Upper lobe of right lung (tissue), 1 donor: ENCODE data around the gene NOL3. TPM values are rescaled to one million over a fixed set of nuclear protein-coding genes. Genes with fewer than 3 reads are reported as not detected.
A peak's percentile ranks its signal among the peaks of the same experiment; 100 is the strongest.

Experiments
- ATAC-seq: fragments of 200-7000 bp; cut with Tn5 transposase; one replicate; pipeline ENCODE4 v1.9.1; 2020; ENCODE audit warnings: mild to moderate bottlenecking, moderate library complexity
- DNase-seq: peaks from one replicate; pipeline ENCODE4 v3.0.0-alpha.2; 2020
- H3K27ac ChIP-seq: fragments of 200-600 bp; one replicate; pipeline ENCODE4 v1.8.0; 2022
- H3K27me3 ChIP-seq: fragments of 200-600 bp; one replicate; pipeline ENCODE4 v1.8.0; 2022; ENCODE audit warnings: mild to moderate bottlenecking
- H3K36me3 ChIP-seq: fragments of 200-600 bp; one replicate; pipeline ENCODE4 v1.8.0; 2022
- H3K4me1 ChIP-seq: fragments of 200-600 bp; one replicate; pipeline ENCODE4 v1.8.0; 2022
- H3K4me3 ChIP-seq: fragments of 200-600 bp; one replicate; pipeline ENCODE4 v1.8.0; 2022; ENCODE audit warnings: mild to moderate bottlenecking
- H3K9me3 ChIP-seq: fragments of 200-600 bp; one replicate; pipeline ENCODE4 v1.8.0; 2022
- CTCF ChIP-seq: fragments of 200-600 bp; IDR thresholded peaks from one replicate; pipeline ENCODE4 v1.8.0; 2022; ENCODE audit warnings: antibody characterized with exemption
- intact Hi-C: fragments of 100-400 bp; cut with DNase I; formaldehyde crosslinking; loops from one replicate; pipeline ENCODE4 v1.11.0; 2022
- microRNA-seq: library from miRNA; unstranded; fragments of <30 nt; microRNA quantifications from one replicate; pipeline ENCODE4 v1.2.0, GENCODE V29; 2020; ENCODE audit warnings: borderline microRNAs expressed
- total RNA-seq: library from RNA; stranded (reverse); fragmentation: NEBNext Ultra II Directional; extraction: Animal tissue kit (Norgen Biotek cat#: 25700); gene quantifications from one replicate; pipeline ENCODE4 v1.2.1, GENCODE V29; 2021
- donor health status: DM: no; HTN: yes; CAD: no; lungs with severe emphysema.

NOL3 gene
- total RNA-seq, 1 donor from 2014 or later, result 59.7 TPM

DNA sequence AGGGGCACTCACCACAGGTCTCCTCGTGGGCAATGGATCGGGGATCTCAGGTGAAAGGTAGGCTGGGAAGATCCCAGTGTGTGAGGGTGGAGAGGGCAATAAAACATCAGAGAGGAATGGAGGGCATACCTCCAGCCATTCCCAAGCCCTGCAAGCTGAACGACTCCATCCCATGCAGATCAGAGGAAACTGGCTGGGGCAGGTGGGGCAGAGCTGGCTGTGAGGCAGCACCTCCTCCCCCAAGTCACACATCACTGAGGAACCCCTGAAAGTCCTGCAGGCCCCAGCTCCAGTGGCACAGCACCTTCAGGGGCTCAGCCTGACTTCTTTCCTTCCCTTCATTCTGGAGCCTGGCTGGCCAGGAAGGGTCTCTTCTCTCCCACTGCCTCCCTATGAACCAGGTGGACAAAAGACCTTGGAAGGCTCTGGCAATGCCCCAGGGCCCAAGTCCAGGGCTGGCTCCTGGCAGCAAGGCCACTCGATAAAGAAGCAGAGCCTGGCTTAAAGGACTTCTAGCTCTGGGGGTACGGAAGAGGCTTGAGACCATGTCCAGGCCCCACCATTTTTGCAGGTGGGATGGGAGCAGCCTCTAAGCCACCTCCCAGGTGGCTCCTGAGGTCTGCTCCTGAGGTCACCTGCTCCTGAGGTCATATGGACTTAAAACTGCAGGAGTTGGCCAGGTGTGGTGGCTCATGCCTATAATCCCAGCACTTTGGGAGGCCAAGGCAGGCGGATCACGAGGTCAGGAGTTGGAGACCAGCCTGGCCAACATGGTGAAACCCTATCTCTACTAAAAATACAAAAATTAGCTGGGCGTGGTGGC is 43.1 kb downstream of the NOL3 start:
- ATAC-seq (no peak), DNase-seq (no peak)
- H3K36me3 ChIP-seq, result no peaks in the 10 kb centered on the region
- H3K9me3 ChIP-seq, result no peaks in the 10 kb centered on the region
- H3K4me1 ChIP-seq, result peaks cover 21% of the 10 kb centered on the region
- no peak for TF ChIP-seq CTCF
- H3K27ac ChIP-seq, result no peak overlapping the region
- intact Hi-C loops, result no loop called here
- H3K4me3 ChIP-seq, result no peak overlapping the region
- no peaks in the 10 kb centered on the region for H3K27me3 ChIP-seq

DNA sequence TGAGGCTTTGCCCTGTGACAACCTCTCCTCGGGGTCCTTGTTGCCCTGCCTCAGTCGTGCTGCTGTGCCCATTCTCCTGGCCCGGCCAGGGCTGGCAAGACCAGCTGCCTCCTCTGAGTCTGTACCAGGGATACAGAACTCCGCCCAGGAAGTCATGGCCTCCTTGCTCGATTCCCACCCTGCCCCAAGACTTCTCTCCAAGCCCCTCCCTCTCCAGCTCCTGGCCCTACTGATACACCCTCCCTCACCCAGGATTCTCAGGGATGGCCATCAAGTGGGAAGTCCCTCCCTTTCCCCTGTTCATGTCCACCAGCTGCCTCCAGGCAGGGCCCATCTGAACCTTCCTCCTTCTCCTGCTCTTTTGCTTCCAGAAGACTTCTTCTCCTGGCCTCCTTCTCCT is 45.4 kb downstream of the NOL3 start:
- H3K27me3 ChIP-seq, result no peaks in the 10 kb centered on the region
- no peaks in the 10 kb centered on the region for H3K9me3 ChIP-seq
- H3K36me3 ChIP-seq, result no peaks in the 10 kb centered on the region
- intact Hi-C loops, result no loop called here
- DNase-seq (no peak), ATAC-seq (no peak)
- no peak overlapping the region for H3K4me3 ChIP-seq
- TF ChIP-seq CTCF, result no peak
- H3K27ac ChIP-seq, result no peak overlapping the region
- peaks cover 21% of the 10 kb centered on the region for H3K4me1 ChIP-seq

DNA sequence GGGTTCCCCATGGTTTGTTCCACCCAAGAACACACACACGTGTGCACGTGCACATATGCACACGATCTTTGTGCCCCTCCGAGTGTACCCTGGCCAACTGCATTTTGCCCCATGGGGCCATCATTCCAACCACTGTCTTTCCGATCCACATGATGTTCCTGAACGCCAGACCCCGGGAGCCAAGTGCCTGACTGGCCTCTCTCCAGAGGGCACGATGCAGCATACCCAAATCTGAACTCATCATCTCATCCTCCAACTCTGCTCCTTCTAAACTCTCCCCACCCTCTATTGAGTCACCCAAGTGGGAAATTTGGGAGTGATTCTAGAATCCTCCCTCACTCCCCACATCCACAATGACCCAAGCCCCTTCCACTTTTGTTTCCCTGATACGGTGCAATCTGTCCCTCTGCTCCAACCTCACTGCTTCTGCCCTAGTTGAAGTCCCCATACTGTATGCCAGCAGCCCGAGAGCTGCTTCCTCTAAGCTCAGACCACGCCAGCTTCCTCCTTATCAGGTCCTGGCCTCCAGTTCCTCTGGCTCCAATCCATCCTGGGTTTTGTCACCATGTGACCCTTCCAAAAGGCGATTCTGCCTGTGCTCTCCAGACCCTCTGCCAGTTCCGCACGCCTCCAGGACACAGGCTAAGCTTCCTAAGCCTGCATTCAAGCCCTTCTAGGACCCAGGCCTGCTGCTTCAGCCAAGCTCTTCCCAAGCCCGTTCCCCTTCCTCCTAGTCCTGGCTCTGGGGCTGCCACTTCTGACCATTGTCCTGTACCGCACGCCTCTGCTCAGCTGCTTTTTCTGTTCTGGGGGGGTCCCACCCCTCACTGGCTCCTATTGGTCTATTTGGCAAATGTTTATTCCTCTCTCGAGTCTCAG is 46.5 kb downstream of the NOL3 start:
- no peak for DNase-seq
- intact Hi-C loops, result no loop called here
- Histone ChIP-seq H3K9me3 (no peaks in the 10 kb centered on the region), H3K27me3 (no peaks in the 10 kb centered on the region), H3K27ac (peak overlapping the region; percentile 77), H3K4me1 (peaks cover 21% of the 10 kb centered on the region), H3K4me3 (no peak overlapping the region), H3K36me3 (no peaks in the 10 kb centered on the region)
- no peak for TF ChIP-seq CTCF
- ATAC-seq, result peak; percentile 85

DNA sequence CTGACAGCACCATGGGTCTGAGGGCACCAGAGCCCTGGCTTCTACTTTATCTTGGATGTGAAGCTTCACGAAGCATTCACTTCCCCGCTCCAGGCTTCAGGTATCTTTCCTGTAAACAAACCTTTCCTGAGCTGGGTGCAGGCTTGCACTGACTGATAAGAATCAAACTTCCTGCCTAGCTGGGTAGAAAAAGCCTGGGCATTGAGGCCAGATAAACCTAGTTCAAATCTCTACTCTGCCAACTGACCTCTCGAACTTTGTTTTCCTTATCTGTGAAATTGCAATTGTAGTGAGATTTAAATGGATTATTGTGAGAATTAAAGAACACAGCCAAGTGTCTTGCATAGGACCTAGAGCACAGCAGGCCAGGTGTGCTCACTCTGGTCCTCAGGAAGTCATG is 53.7 kb downstream of the NOL3 start:
- ATAC-seq, result no peak
- no peak overlapping the region for H3K4me3 ChIP-seq
- no peaks in the 10 kb centered on the region for H3K9me3 ChIP-seq
- intact Hi-C loops, result no loop called here
- TF ChIP-seq CTCF, result no peak
- no peak for DNase-seq
- no peaks in the 10 kb centered on the region for H3K27me3 ChIP-seq
- no peak overlapping the region for H3K27ac ChIP-seq
- H3K36me3 ChIP-seq, result peaks cover 10% of the 10 kb centered on the region
- H3K4me1 ChIP-seq, result peaks cover 13% of the 10 kb centered on the region

Small RNA genes lying within 50 kb of the gene (microRNA-seq; reads per million reads assigned to microRNA genes)
- gene MIR328, result 71.2 reads per million, percentile 62 among the genes with 10 or more reads in this experiment

Other genes starting within 250 kb of the NOL3 start
- gene RRAD, start 245.0 kb upstream of the NOL3 start, total RNA-seq, result 11.1 TPM
- gene CIAO2B, start 236.1 kb upstream of the NOL3 start, total RNA-seq, result 69.4 TPM
- 35.8 TPM for gene CES2, start 235.0 kb upstream of the NOL3 start, total RNA-seq
- gene CES3, start 209.3 kb upstream of the NOL3 start, total RNA-seq, result 3.4 TPM
- 13.3 TPM for gene CES4A, start 181.9 kb upstream of the NOL3 start, total RNA-seq
- 63.0 TPM for gene CBFB, start 141.4 kb upstream of the NOL3 start, total RNA-seq
- 16.4 TPM for gene PHAF1, start 60.6 kb upstream of the NOL3 start, total RNA-seq
- gene B3GNT9, start 19.5 kb upstream of the NOL3 start, total RNA-seq, result 19.3 TPM
- 24.1 TPM for gene TRADD, start 10.6 kb upstream of the NOL3 start, total RNA-seq
- gene FBXL8, start 10.6 kb upstream of the NOL3 start, total RNA-seq, result 34.1 TPM
- 87.8 TPM for gene HSF4, start 5.8 kb upstream of the NOL3 start, total RNA-seq
- gene MATCAP1, start 13.4 kb downstream of the NOL3 start, total RNA-seq, result 28.4 TPM
- gene EXOC3L1, start 19.6 kb downstream of the NOL3 start, total RNA-seq, result 17.1 TPM
- gene E2F4, start 21.6 kb downstream of the NOL3 start, total RNA-seq, result 68.2 TPM
- gene ELMO3, start 28.6 kb downstream of the NOL3 start, total RNA-seq, result 17.5 TPM
- gene TMEM208, start 56.6 kb downstream of the NOL3 start, total RNA-seq, result 39.3 TPM
- gene FHOD1, start 76.9 kb downstream of the NOL3 start, total RNA-seq, result 94.9 TPM
- 2.4 TPM for gene SLC9A5, start 78.4 kb downstream of the NOL3 start, total RNA-seq
- gene PLEKHG4, start 109.0 kb downstream of the NOL3 start, total RNA-seq, result 16.2 TPM
- 1.4 TPM for gene KCTD19, start 156.2 kb downstream of the NOL3 start, total RNA-seq
- gene LRRC36, start 156.3 kb downstream of the NOL3 start, total RNA-seq, result 27.4 TPM
- gene TPPP3, start 223.0 kb downstream of the NOL3 start, total RNA-seq, result 29.7 TPM
- gene ZDHHC1, start 245.9 kb downstream of the NOL3 start, total RNA-seq, result 11.1 TPM